Endothelial cell of umbilical vein (primary cell): ENCODE measurements around the gene PPP1R16B. TPM values are rescaled to one million over a fixed set of nuclear protein-coding genes. Genes with fewer than 3 reads are reported as not detected.

Source experiments
- BruUV-seq: library from RNA; stranded (reverse); fragments of 400-500 nt; replicated peaks from 2 replicates; lab custom pipeline; 2021; lab: Mats Ljungman, UMichigan
- CTCF ChIA-PET: fragments of 300-600, 350-600 bp; sonication (Branson Sonifier 250); formaldehyde crosslinking; loops from one replicate; lab custom pipeline; 2021; ENCODE audit warnings: antibody characterized with exemption, inconsistent platforms; lab: Charles Lee
- POLR2A ChIA-PET: fragments of 300-600, 350-600 bp; sonication (Branson Sonifier 250); formaldehyde crosslinking; loops from one replicate; lab custom pipeline; 2021; ENCODE audit warnings: antibody characterized with exemption, inconsistent platforms; lab: Charles Lee
- DNase-seq: peaks from one replicate; pipeline ENCODE4 v3.0.0-alpha.2; 2011; ENCODE audit warnings: low read depth, low spot score
- FAIRE-seq: peaks from 2 replicates; lab custom pipeline; 2011; peaks lifted over from hg19 to GRCh38; lab: Jason Lieb, UNC
- H2AFZ ChIP-seq: 2 replicates; pipeline ENCODE4 v1.6.0; 2012; ENCODE audit warnings: low read depth, low read length, control low read depth, inconsistent platforms
- H3K27ac ChIP-seq: 2 replicates; pipeline ENCODE4 v1.5.1; 2011; ENCODE audit warnings: low read depth, mild to moderate bottlenecking, control low read depth, low read length, moderate library complexity; ENCODE audit not compliant: insufficient read depth
- H3K27me3 ChIP-seq, 2 experiments: 2 replicates each; pipeline versions ENCODE4 v1.6.0 to v1.6.1; 2011; ENCODE audit warnings: low read length in 2 of 2, mixed read lengths in 1 of 2; ENCODE audit not compliant: control insufficient read depth in 2 of 2, insufficient read depth in 2 of 2
- H3K36me3 ChIP-seq, 2 experiments: 2 replicates in 1 of 2; 3 replicates in 1 of 2; pipeline ENCODE4 v1.5.1; 2011; ENCODE audit warnings: low read length in 2 of 2, mild to moderate bottlenecking in 1 of 2, moderate library complexity in 1 of 2; ENCODE audit not compliant: control insufficient read depth in 2 of 2, insufficient read depth in 2 of 2; ENCODE audit errors: extremely low read depth in 1 of 2
- H3K4me1 ChIP-seq: 3 replicates; pipeline ENCODE4 v1.5.1; 2011; ENCODE audit warnings: mild to moderate bottlenecking, low read length; ENCODE audit not compliant: control insufficient read depth, insufficient read depth; ENCODE audit errors: extremely low read depth
- H3K4me2 ChIP-seq: 2 replicates; pipeline ENCODE4 v1.6.1; 2011; ENCODE audit warnings: low read length, control low read depth, mixed read lengths; ENCODE audit not compliant: insufficient read depth
- H3K4me3 ChIP-seq, 3 experiments: fragments of 200-600 bp in 1 of 3; sonication (generic), shearing (Covaris generic) in 1 of 3; replicated peaks in 1 of 3; 2 replicates each; pipeline ENCODE4 v1.5.1; 2011 to 2016; ENCODE audit warnings: control low read depth in 3 of 3, low read length in 3 of 3, mild to moderate bottlenecking in 2 of 3, inconsistent platforms in 1 of 3, low read depth in 1 of 3, moderate library complexity in 1 of 3; ENCODE audit not compliant: insufficient read depth in 1 of 3
- H3K79me2 ChIP-seq: 2 replicates; pipeline ENCODE4 v1.6.0; 2012; ENCODE audit warnings: low read length, inconsistent platforms; ENCODE audit not compliant: control insufficient read depth, insufficient read depth
- H3K9ac ChIP-seq: replicated peaks from 2 replicates; pipeline ENCODE3; 2011; ENCODE audit warnings: low read length, control low read depth; ENCODE audit not compliant: insufficient read depth; ENCODE audit errors: extremely low read depth
- H3K9me1 ChIP-seq: replicated peaks from 3 replicates; pipeline ENCODE4 v1.6.0; 2011; ENCODE audit warnings: mild to moderate bottlenecking, low read length; ENCODE audit not compliant: control insufficient read depth, insufficient read depth; ENCODE audit errors: extremely low read depth
- H3K9me3 ChIP-seq: replicated peaks from 2 replicates; pipeline ENCODE4 v1.5.1; 2012; ENCODE audit warnings: low read length, inconsistent platforms; ENCODE audit not compliant: control insufficient read depth, insufficient read depth
- H4K20me1 ChIP-seq: replicated peaks from 2 replicates; pipeline ENCODE3; 2011; ENCODE audit warnings: mild to moderate bottlenecking, low read length; ENCODE audit not compliant: control insufficient read depth, insufficient read depth; ENCODE audit errors: extremely low read depth
- CTCF ChIP-seq, 2 donors: IDR thresholded peaks; 1 replicate in 1 of 2; 2 replicates in 1 of 2; pipeline ENCODE4 v1.5.1; 2011; ENCODE audit warnings: low read length in 2 of 2, mild to moderate bottlenecking in 2 of 2, moderate library complexity in 2 of 2, control low read depth in 1 of 2, inconsistent platforms in 1 of 2, low read depth in 1 of 2; ENCODE audit not compliant: insufficient read depth in 1 of 2; ENCODE audit errors: extremely low read depth in 1 of 2
- EZH2 ChIP-seq: IDR thresholded peaks from 2 replicates; pipeline ENCODE4 v1.6.1; 2012; ENCODE audit warnings: borderline replicate concordance, low read depth, mild to moderate bottlenecking, moderate library complexity, low read length, inconsistent platforms; ENCODE audit not compliant: severe bottlenecking
- FOS ChIP-seq: IDR thresholded peaks from 2 replicates; pipeline ENCODE4 v1.6.1; 2011; ENCODE audit warnings: mild to moderate bottlenecking, low read length, moderate library complexity, borderline replicate concordance; ENCODE audit not compliant: insufficient read depth
- GATA2 ChIP-seq: IDR thresholded peaks from 2 replicates; pipeline ENCODE4 v1.7.0; 2011; ENCODE audit warnings: low read depth, mild to moderate bottlenecking, moderate library complexity, mixed read lengths, low read length; ENCODE audit not compliant: insufficient read length, insufficient read depth
- JUN ChIP-seq: IDR thresholded peaks from 2 replicates; pipeline ENCODE4 v1.6.1; 2011; ENCODE audit warnings: borderline replicate concordance, low read depth; ENCODE audit not compliant: insufficient read length, insufficient read depth
- MAX ChIP-seq: IDR thresholded peaks from 2 replicates; pipeline ENCODE4 v1.6.1; 2011; ENCODE audit not compliant: insufficient read depth, insufficient read length
- MYC ChIP-seq: IDR thresholded peaks from one replicate; pipeline ENCODE4 v1.6.1; 2011; ENCODE audit warnings: mild to moderate bottlenecking, low read depth, low read length
- POLR2A ChIP-seq: IDR thresholded peaks from 2 replicates; pipeline ENCODE4 v1.6.1; 2012; ENCODE audit warnings: low read depth, mild to moderate bottlenecking, control low read depth, low read length
- POLR2AphosphoS5 ChIP-seq: IDR thresholded peaks from 2 replicates; pipeline ENCODE4 v1.6.1; 2012; ENCODE audit warnings: low read depth, mild to moderate bottlenecking, control low read depth, low read length, moderate library complexity; ENCODE audit not compliant: insufficient read depth
- dilution Hi-C: fragments of 300-500 bp; cut with MboI; formaldehyde crosslinking; loops from one replicate; pipeline ENCODE4 v1.15.0; 2019; ENCODE audit warnings: low sequenced_read_pairs; ENCODE audit not compliant: extremely low pct_ligation_motif_present
- intact Hi-C: fragments of 100-400 bp; cut with micrococcal nuclease; formaldehyde crosslinking; loops from one replicate; pipeline ENCODE4 v1.10.0; 2022
- polyA plus RNA-seq, 4 experiments: library from polyadenylated mRNA; depleted of rRNA in 3 of 4; stranded (reverse) in 3 of 4; unstranded in 1 of 4; fragments of >200 nt; gene quantifications; 2 replicates each; pipeline versions ENCODE4 v1.2.1 to v1.2.3, GENCODE V29; 2011 to 2012; ENCODE audit warnings: missing spikeins in 1 of 4
- total RNA-seq: library from RNA; stranded (reverse); gene quantifications from 2 replicates; pipeline ENCODE4 v1.2.3, GENCODE V29; 2021

Gene PPP1R16B
- total and polyA plus RNA-seq, 2 donors (not counting 3 experiments of a cell fraction or from before 2014, with no cell fraction given): 34.7 to 68.1 TPM

DNA sequence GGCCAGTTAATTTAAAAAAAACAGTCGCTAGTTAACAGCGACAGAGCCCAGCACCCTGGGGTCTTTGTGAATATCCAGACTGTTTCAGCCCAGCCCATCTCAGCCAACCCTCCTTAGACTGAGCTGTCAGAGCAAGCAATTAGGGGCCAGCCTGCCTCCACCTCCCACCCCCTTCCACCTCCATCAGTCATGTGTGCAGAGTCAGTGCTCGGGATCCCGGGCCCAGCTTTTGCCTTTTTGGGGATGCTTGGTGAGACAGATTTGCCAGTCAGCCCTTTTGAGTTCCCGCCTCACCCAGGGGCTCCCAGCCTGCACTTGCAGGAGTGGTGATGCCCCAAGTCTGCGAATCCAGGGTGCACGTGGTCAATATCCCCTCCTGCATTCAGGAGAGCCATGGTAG lies 114.2 kb downstream of the PPP1R16B start:
- no TSS peak for BruUV-seq
- no peak for FAIRE-seq
- intact Hi-C loops: no loop called here
- DNase-seq: no peak
- POLR2A ChIA-PET: no interaction called here
- Histone ChIP-seq H3K4me1 (no peaks in the 10 kb centered on the region), H3K9me1 (no peaks in the 10 kb centered on the region), H3K27ac (no peak overlapping the region), H3K27me3 (peaks cover 0 to 3% of the 10 kb centered on the region in 2 experiments), H3K79me2 (no peaks in the 10 kb centered on the region), H2AFZ (no peak overlapping the region), H3K4me2 (no peak overlapping the region), H3K36me3 (peaks cover 0 to 27% of the 10 kb centered on the region in 2 experiments), H3K9ac (no peak overlapping the region), H3K4me3 (no peak overlapping the region), H3K9me3 (no peaks in the 10 kb centered on the region), H4K20me1 (no peaks in the 10 kb centered on the region)
- TF ChIP-seq POLR2AphosphoS5 (no peak), EZH2 (no peak), FOS (no peak), JUN (no peak), CTCF (IDR thresholded peaks at IDR 0.05; ENCODE audit: extremely low read depth in 1 of 2, insufficient read depth in 1 of 2, low read depth in 1 of 2, low read length in 2 of 2) (no peak), MYC (no peak), MAX (no peak), GATA2 (no peak), POLR2A (no peak)
- dilution Hi-C loops: no loop called here
- CTCF ChIA-PET: interaction anchor here (1.0 kb wide), 1 partner anchor 41 kb away, joined by 3 read pairs; no protein-coding TSS in a partner anchor
